AG20443 (cell line): ENCODE measurements around the gene NDUFS6.
"Not testable (repeated sequence)": the region's sequence is repeated elsewhere in the genome, so short reads cannot be mapped to it uniquely, and the experiment has no call there.

Source experiments
- DNase-seq: peaks from one replicate; pipeline ENCODE4 v3.0.0; 2012; ENCODE audit warnings: low spot score, mixed read lengths

Gene NDUFS6

GRCh38 chr5:1834022-1834551 lies 32.9 kb downstream of the NDUFS6 start:
- no peak for DNase-seq

GRCh38 chr5:1834721-1835429 lies 33.7 kb downstream of the NDUFS6 start:
- no peak for DNase-seq

GRCh38 chr5:1835431-1835830 lies 34.2 kb downstream of the NDUFS6 start:
- no peak for DNase-seq

GRCh38 chr5:1836176-1836890 lies 35.1 kb downstream of the NDUFS6 start:
- no peak for DNase-seq

- DNase-seq, result no peak
These were observed 36.0 kb downstream of the NDUFS6 start for GRCh38 chr5:1836891-1837880.

GRCh38 chr5:1838013-1838412 lies 36.8 kb downstream of the NDUFS6 start:
- DNase-seq, result no peak

GRCh38 chr5:1840071-1840547 lies 38.9 kb downstream of the NDUFS6 start:
- no peak for DNase-seq

GRCh38 chr5:1840741-1841521 lies 39.7 kb downstream of the NDUFS6 start:
- DNase-seq, result no peak

- DNase-seq, result no peak
These were observed 41.0 kb downstream of the NDUFS6 start for GRCh38 chr5:1842004-1842819.

GRCh38 chr5:1843761-1844160 lies 42.6 kb downstream of the NDUFS6 start:
- DNase-seq, result not testable (repeated sequence)

- no peak for DNase-seq
These were observed 43.7 kb downstream of the NDUFS6 start for GRCh38 chr5:1844708-1845436.

GRCh38 chr5:1845696-1846095 lies 44.5 kb downstream of the NDUFS6 start:
- DNase-seq, result no peak

GRCh38 chr5:1846583-1846982 lies 45.4 kb downstream of the NDUFS6 start:
- no peak for DNase-seq

GRCh38 chr5:1847056-1847455 lies 45.8 kb downstream of the NDUFS6 start:
- no peak for DNase-seq

GRCh38 chr5:1847611-1848010 lies 46.4 kb downstream of the NDUFS6 start:
- no peak for DNase-seq

GRCh38 chr5:1850324-1851154 lies 49.3 kb downstream of the NDUFS6 start:
- no peak for DNase-seq

GRCh38 chr5:1851290-1851934 lies 50.2 kb downstream of the NDUFS6 start:
- DNase-seq, result no peak

GRCh38 chr5:1852324-1852947 lies 51.2 kb downstream of the NDUFS6 start:
- DNase-seq, result no peak
